GM12878 (cell line): ENCODE data around the gene VGLL3. TPM values are rescaled to one million over a fixed set of nuclear protein-coding genes. Genes with fewer than 3 reads are reported as not detected.

Experiments
- ATAC-seq: fragments of 200-7000 bp; cut with Tn5 transposase; 3 replicates; pipeline ENCODE4 v1.9.1; 2020; ENCODE audit warnings: mild to moderate bottlenecking, moderate library complexity
- BruUV-seq: library from RNA; stranded (reverse); fragments of 400-500 nt; replicated peaks from 2 replicates; lab custom pipeline; 2021; lab: Mats Ljungman, UMichigan
- CTCF ChIA-PET: fragments of 300-600 bp; sonication (Branson Sonifier 250); formaldehyde crosslinking; extraction: SDS; loops from one replicate; lab custom pipeline; 2021; ENCODE audit warnings: inconsistent platforms; lab: Yijun Ruan, JAX
- POLR2A ChIA-PET: fragments of 350-600 bp; formaldehyde crosslinking; extraction: SDS; loops from one replicate; lab custom pipeline; 2021; ENCODE audit warnings: inconsistent platforms; lab: Charles Lee
- RAD21 ChIA-PET: fragments of 300-600 bp; sonication (Branson Sonifier 250); formaldehyde crosslinking; loops from one replicate; lab custom pipeline; 2023; ENCODE audit warnings: antibody characterized with exemption; ENCODE audit not compliant: unreplicated experiment; lab: Charles Lee
- SMC1A ChIA-PET: fragments of 300-600 bp; sonication (Branson Sonifier 250); formaldehyde crosslinking; loops from one replicate; lab custom pipeline; 2023; ENCODE audit not compliant: unreplicated experiment, uncharacterized antibody; lab: Charles Lee
- DNase-seq: peaks from one replicate; pipeline ENCODE4 v3.0.0-alpha.2; 2011; ENCODE audit warnings: low read depth, low spot score
- FAIRE-seq: peaks from 3 replicates; lab custom pipeline; 2011; peaks lifted over from hg19 to GRCh38; lab: Jason Lieb, UNC
- H2AFZ ChIP-seq: 2 replicates; pipeline ENCODE4 v1.6.0; 2011; ENCODE audit warnings: low read depth, low read length, control low read depth; ENCODE audit not compliant: control insufficient read depth
- H3K27ac ChIP-seq: 2 replicates; pipeline ENCODE4 v1.5.1; 2011; ENCODE audit warnings: control low read depth; ENCODE audit not compliant: control insufficient read depth, insufficient read depth
- H3K27me3 ChIP-seq, 2 experiments: replicated peaks in 1 of 2; 2 replicates each; pipeline versions ENCODE4 v1.6.0 to v1.6.1; 2011; ENCODE audit warnings: low read length in 1 of 2; ENCODE audit not compliant: control insufficient read depth in 2 of 2, insufficient read depth in 2 of 2
- H3K36me3 ChIP-seq, 2 experiments: 2 replicates each; pipeline ENCODE4 v1.5.1; 2011; ENCODE audit warnings: low read length in 1 of 2; ENCODE audit not compliant: control insufficient read depth in 2 of 2, insufficient read depth in 2 of 2
- H3K4me1 ChIP-seq: 2 replicates; pipeline ENCODE4 v1.6.1; 2011; ENCODE audit warnings: mild to moderate bottlenecking, low read length, moderate library complexity, mixed read lengths; ENCODE audit not compliant: control insufficient read depth, insufficient read depth
- H3K4me2 ChIP-seq: 2 replicates; pipeline ENCODE4 v1.6.0; 2011; ENCODE audit warnings: control low read depth; ENCODE audit not compliant: control insufficient read depth, insufficient read depth
- H3K4me3 ChIP-seq: fragments of 200-600 bp; sonication (generic); 2 replicates; pipeline ENCODE4 v1.5.1; 2016
- H3K79me2 ChIP-seq: 2 replicates; pipeline ENCODE4 v1.6.0; 2011; ENCODE audit warnings: low read length; ENCODE audit not compliant: control insufficient read depth, insufficient read depth
- H3K9ac ChIP-seq: 2 replicates; pipeline ENCODE4 v1.8.0; 2011; ENCODE audit warnings: low read length, control low read depth, mixed read lengths; ENCODE audit not compliant: control insufficient read depth, insufficient read depth
- H3K9me3 ChIP-seq: replicated peaks from 3 replicates; pipeline ENCODE4 v1.5.1; 2011; ENCODE audit warnings: mild to moderate bottlenecking, low read length; ENCODE audit not compliant: control insufficient read depth, insufficient read depth
- H4K20me1 ChIP-seq: 2 replicates; pipeline ENCODE4 v1.6.0; 2011; ENCODE audit not compliant: control insufficient read depth, insufficient read depth
- EED ChIP-seq: sonication (generic); IDR thresholded peaks from 2 replicates; pipeline ENCODE4 v1.6.1; 2016; ENCODE audit warnings: antibody characterized with exemption, low read depth
- FOXK2 ChIP-seq: fragments of 450-650 bp; IDR thresholded peaks from 2 replicates; pipeline ENCODE4 v1.6.1; 2017; ENCODE audit warnings: mild to moderate bottlenecking, moderate library complexity
- FOXM1 ChIP-seq: IDR thresholded peaks from 2 replicates; pipeline ENCODE4 v1.6.1; 2012; ENCODE audit warnings: low read depth, mild to moderate bottlenecking, inconsistent platforms, low read length, moderate library complexity
- JUND ChIP-seq: IDR thresholded peaks from 2 replicates; pipeline ENCODE4 v1.6.1; 2012; ENCODE audit warnings: low read depth, mild to moderate bottlenecking, low read length, improper control_type of control experiment, moderate library complexity
- MXI1 ChIP-seq: fragments of 150-350 bp; IDR thresholded peaks from 2 replicates; pipeline ENCODE4 v1.6.1; 2011; ENCODE audit warnings: low read depth, mild to moderate bottlenecking, inconsistent platforms, low read length, improper control_type of control experiment
- MYC ChIP-seq: IDR thresholded peaks from 2 replicates; pipeline ENCODE4 v1.6.1; 2011; ENCODE audit warnings: mild to moderate bottlenecking, low read length, moderate library complexity, inconsistent platforms; ENCODE audit not compliant: insufficient read depth, insufficient replicate concordance, insufficient read length, severe bottlenecking
- NBN ChIP-seq: fragments of 450-650 bp; IDR thresholded peaks from 2 replicates; pipeline ENCODE4 v1.6.1; 2016
- NFYB ChIP-seq: IDR thresholded peaks from 2 replicates; pipeline ENCODE4 v1.6.1; 2011; ENCODE audit warnings: low read depth, mild to moderate bottlenecking, low read length, improper control_type of control experiment, moderate library complexity; ENCODE audit not compliant: insufficient read depth
- POLR2A ChIP-seq: IDR thresholded peaks from 2 replicates; pipeline ENCODE4 v1.6.1; 2011; ENCODE audit warnings: low read depth, mild to moderate bottlenecking, low read length
- SIX5 ChIP-seq: IDR thresholded peaks from 2 replicates; pipeline ENCODE4 v1.6.1; 2011; ENCODE audit warnings: mild to moderate bottlenecking, low read depth, low read length, moderate library complexity; ENCODE audit not compliant: severe bottlenecking
- SP1 ChIP-seq: IDR thresholded peaks from one replicate; pipeline ENCODE4 v1.6.1; 2011; ENCODE audit warnings: low read depth, low read length
- SREBF1 ChIP-seq: IDR thresholded peaks from 2 replicates; pipeline ENCODE4 v1.6.1; 2012; ENCODE audit warnings: mild to moderate bottlenecking, low read length
- SREBF2 ChIP-seq: IDR thresholded peaks from 2 replicates; pipeline ENCODE4 v1.6.1; 2012; ENCODE audit warnings: mild to moderate bottlenecking, low read length
- YBX1 ChIP-seq: fragments of 450-650 bp; IDR thresholded peaks from 2 replicates; pipeline ENCODE4 v1.6.1; 2016; ENCODE audit warnings: antibody characterized with exemption
- YY1 ChIP-seq: IDR thresholded peaks from 2 replicates; pipeline ENCODE4 v1.6.1; 2011; ENCODE audit warnings: low read depth, mild to moderate bottlenecking, low read length
- ZNF207 ChIP-seq: fragments of 450-650 bp; IDR thresholded peaks from 2 replicates; pipeline ENCODE4 v1.6.1; 2014; ENCODE audit warnings: antibody characterized with exemption, mild to moderate bottlenecking, borderline replicate concordance
- WGBS: methylation state at CpG from one replicate; pipeline ENCODE4 v1.1.6; 2016; ENCODE audit warnings: low lambda C conversion rate; ENCODE audit not compliant: insufficient replicate concordance, insufficient coverage; ENCODE audit errors: missing lambda C conversion rate; 5-methylcytosine and 5-hydroxymethylcytosine counted together
- in situ Hi-C: fragments of 300-500 bp; cut with MboI; formaldehyde crosslinking; loops from 9 replicates; pipeline ENCODE4 v1.14.3; 2018; ENCODE audit warnings: mixed read lengths
- intact Hi-C: fragments of 100-400 bp; cut with micrococcal nuclease; formaldehyde crosslinking; loops from one replicate; pipeline ENCODE4 v1.14.2; 2022; ENCODE audit not compliant: unreplicated experiment
- polyA plus RNA-seq, 11 experiments: library from polyadenylated mRNA; depleted of rRNA in 4 of 11; unstranded in 6 of 11; stranded (reverse) in 5 of 11; fragments of >200 nt; fragmentation: Nextera tagmentation in 4 of 11; fragmentation: Illumina TruSeq in 1 of 11; extraction: Ambion mirVana in 4 of 11; extraction: Trizol in 1 of 11; gene quantifications; 1 replicate in 1 of 11; 2 replicates in 10 of 11; pipeline versions ENCODE4 v1.2.1 to v1.2.3, GENCODE V29; 2011 to 2016; ENCODE audit warnings: inconsistent platforms in 2 of 11, missing spikeins in 2 of 11, low read depth in 1 of 11
- total RNA-seq, 4 experiments: library from RNA; depleted of rRNA in 3 of 4; stranded (reverse); fragments of >200 nt in 3 of 4; fragmentation: Illumina TruSeq in 1 of 4; extraction: Trizol in 1 of 4; gene quantifications; 2 replicates each; pipeline versions ENCODE4 v1.2.1 to v1.2.3, GENCODE V29; 2013 to 2021
- TF ChIP-seq, protein P1 (sequence below): IDR thresholded peaks from 2 replicates; pipeline ENCODE4 v1.6.1; 2011; ENCODE audit warnings: borderline replicate concordance, low read depth, mild to moderate bottlenecking, moderate library complexity, mixed read lengths, low read length; ENCODE audit not compliant: insufficient read depth; ENCODE audit errors: extremely low read length
- TF ChIP-seq, protein P2 (sequence below): IDR thresholded peaks from 2 replicates; pipeline ENCODE4 v1.6.1; 2012; ENCODE audit warnings: low read depth, low read length, improper control_type of control experiment

The VGLL3 gene
- total and polyA plus RNA-seq, 10 of the 15 experiments (the other 5 are each of a cell fraction or from before 2014, with no cell fraction given), result 0.05 TPM; not detected in 9

GRCh38 chr3:87001473-87002098, 10.6 kb upstream of the VGLL3 start:
- ChIA-PET RAD21 (no interaction called here), SMC1A (no interaction called here), CTCF (no interaction called here), POLR2A (no interaction called here)
- no peak for TF ChIP-seq SREBF1
- TF ChIP-seq SREBF2, result no peak
- no peak for TF ChIP-seq JUND
- no peak for TF ChIP-seq SP1
- no peak for TF ChIP-seq MYC
- no peak for TF ChIP-seq SIX5
- TF ChIP-seq NBN, result no peak
- TF ChIP-seq YBX1, result no peak
- no peak for TF ChIP-seq EED
- TF ChIP-seq MXI1, result no peak
- TF ChIP-seq FOXK2, result no peak
- TF ChIP-seq YY1, result no peak
- no peak for TF ChIP-seq FOXM1
- no peak for TF ChIP-seq POLR2A
- TF ChIP-seq, protein P1, sequence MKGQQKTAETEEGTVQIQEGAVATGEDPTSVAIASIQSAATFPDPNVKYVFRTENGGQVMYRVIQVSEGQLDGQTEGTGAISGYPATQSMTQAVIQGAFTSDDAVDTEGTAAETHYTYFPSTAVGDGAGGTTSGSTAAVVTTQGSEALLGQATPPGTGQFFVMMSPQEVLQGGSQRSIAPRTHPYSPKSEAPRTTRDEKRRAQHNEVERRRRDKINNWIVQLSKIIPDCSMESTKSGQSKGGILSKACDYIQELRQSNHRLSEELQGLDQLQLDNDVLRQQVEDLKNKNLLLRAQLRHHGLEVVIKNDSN, result no peak
- TF ChIP-seq, protein P2, sequence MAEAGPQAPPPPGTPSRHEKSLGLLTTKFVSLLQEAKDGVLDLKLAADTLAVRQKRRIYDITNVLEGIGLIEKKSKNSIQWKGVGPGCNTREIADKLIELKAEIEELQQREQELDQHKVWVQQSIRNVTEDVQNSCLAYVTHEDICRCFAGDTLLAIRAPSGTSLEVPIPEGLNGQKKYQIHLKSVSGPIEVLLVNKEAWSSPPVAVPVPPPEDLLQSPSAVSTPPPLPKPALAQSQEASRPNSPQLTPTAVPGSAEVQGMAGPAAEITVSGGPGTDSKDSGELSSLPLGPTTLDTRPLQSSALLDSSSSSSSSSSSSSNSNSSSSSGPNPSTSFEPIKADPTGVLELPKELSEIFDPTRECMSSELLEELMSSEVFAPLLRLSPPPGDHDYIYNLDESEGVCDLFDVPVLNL, result no peak
- no peak for TF ChIP-seq ZNF207
- no peak for TF ChIP-seq NFYB
- FAIRE-seq (no peak), ATAC-seq (no peak), DNase-seq (no peak)
- H2AFZ ChIP-seq, result no peak overlapping the region
- no peaks in the 10 kb centered on the region for H3K9me3 ChIP-seq
- no TSS peak for BruUV-seq
- intact Hi-C loops (no loop called here), in situ Hi-C loops (no loop called here)
- no peaks in the 10 kb centered on the region; a peak in 1 of 4 replicates for H3K27me3 ChIP-seq
- no peaks in the 10 kb centered on the region for H3K36me3 ChIP-seq
- no peak overlapping the region for H3K4me2 ChIP-seq
- no peaks in the 10 kb centered on the region for H3K79me2 ChIP-seq
- H3K9ac ChIP-seq, result no peak overlapping the region
- no peaks in the 10 kb centered on the region for H4K20me1 ChIP-seq
- 1% methylated on average over 4 of the region's 4 CpGs for WGBS
- no peaks in the 10 kb centered on the region for H3K4me1 ChIP-seq
- H3K4me3 ChIP-seq, result no peak overlapping the region
- no peak overlapping the region for H3K27ac ChIP-seq
